Islet of Langerhans (tissue), 1 donor: ENCODE measurements around the gene IFNA14.
"Not testable (repeated sequence)": the region's sequence is repeated elsewhere in the genome, so short reads cannot be mapped to it uniquely, and the experiment has no call there.

Source experiments
- FAIRE-seq: peaks from one replicate; lab custom pipeline; 2011; peaks lifted over from hg19 to GRCh38; lab: Jason Lieb, UNC

Gene IFNA14

GRCh38 chr9:21213411-21214326, 26.1 kb downstream of the IFNA14 start:
- not testable (repeated sequence) for FAIRE-seq

GRCh38 chr9:21212160-21212559, 27.6 kb downstream of the IFNA14 start:
- not testable (repeated sequence) for FAIRE-seq

GRCh38 chr9:21210782-21211181, 29.0 kb downstream of the IFNA14 start:
- FAIRE-seq = not testable (repeated sequence)

GRCh38 chr9:21210311-21210710, 29.5 kb downstream of the IFNA14 start:
- FAIRE-seq = no peak

GRCh38 chr9:21207043-21207442, 32.8 kb downstream of the IFNA14 start, which contains the start of gene IFNA10:
TSS of gene IFNA10 (minus strand) at chr9:21207143. CDS start at chr9:21207097, 46 bp downstream.
- not testable (repeated sequence) for FAIRE-seq

GRCh38 chr9:21205204-21205603, 34.6 kb downstream of the IFNA14 start:
- FAIRE-seq = no peak

GRCh38 chr9:21202105-21202504, 37.7 kb downstream of the IFNA14 start, which contains the start of gene IFNA7:
TSS of gene IFNA7 (minus strand) at chr9:21202205. CDS start at chr9:21202165, 40 bp downstream.
- not testable (repeated sequence) for FAIRE-seq

GRCh38 chr9:21194867-21195776, 44.7 kb downstream of the IFNA14 start:
- not testable (repeated sequence) for FAIRE-seq
